Epithelial cell of proximal tubule (primary cell): ENCODE results near the gene SYT9. TPM values are rescaled to one million over a fixed set of nuclear protein-coding genes. Genes with fewer than 3 reads are reported as not detected.
"Not testable (repeated sequence)": the region's sequence is repeated elsewhere in the genome, so short reads cannot be mapped to it uniquely, and the experiment has no call there.

Source experiments
- DNase-seq: peaks from one replicate; pipeline ENCODE4 v3.0.0-alpha.2; 2011; ENCODE audit warnings: low read depth
- H3K4me3 ChIP-seq: 2 replicates; pipeline ENCODE4 v1.5.1; 2011; ENCODE audit warnings: low read depth, mild to moderate bottlenecking, low read length
- total RNA-seq: library from RNA; depleted of rRNA; stranded (reverse); fragments of >200 nt; gene quantifications from 2 replicates; pipeline ENCODE4 v1.2.3, GENCODE V29; 2015
- TF ChIP-seq, protein P1 (sequence below): conservative IDR thresholded peaks from 2 replicates; pipeline ENCODE4 v1.5.1; 2012; ENCODE audit warnings: low read depth, mild to moderate bottlenecking, low read length

SYT9 gene
- total RNA-seq, 1 donor from 2014 or later: 0.46 TPM

DNA sequence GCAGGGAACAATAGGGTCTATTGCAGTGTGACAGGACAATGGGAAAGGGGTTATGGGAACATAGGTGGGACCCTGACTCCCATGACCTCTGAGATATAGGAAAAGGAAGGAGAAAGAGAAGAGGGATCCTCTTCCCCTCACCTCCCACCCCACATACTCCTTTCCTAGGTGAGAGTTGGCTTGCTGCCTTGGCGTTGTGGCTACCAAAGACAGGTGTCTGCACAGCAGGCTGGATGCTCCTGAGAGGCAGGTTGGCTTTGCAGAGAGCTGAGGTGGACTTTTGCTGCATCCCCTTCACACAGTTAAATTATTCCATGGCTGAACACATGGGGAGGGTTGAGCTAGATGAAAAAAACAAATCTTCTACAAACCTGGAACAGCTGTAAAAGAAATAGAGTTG lies 80.7 kb downstream of the SYT9 start:
- DNase-seq: no peak
- H3K4me3 ChIP-seq: no peak overlapping the region
- TF ChIP-seq, protein P1, sequence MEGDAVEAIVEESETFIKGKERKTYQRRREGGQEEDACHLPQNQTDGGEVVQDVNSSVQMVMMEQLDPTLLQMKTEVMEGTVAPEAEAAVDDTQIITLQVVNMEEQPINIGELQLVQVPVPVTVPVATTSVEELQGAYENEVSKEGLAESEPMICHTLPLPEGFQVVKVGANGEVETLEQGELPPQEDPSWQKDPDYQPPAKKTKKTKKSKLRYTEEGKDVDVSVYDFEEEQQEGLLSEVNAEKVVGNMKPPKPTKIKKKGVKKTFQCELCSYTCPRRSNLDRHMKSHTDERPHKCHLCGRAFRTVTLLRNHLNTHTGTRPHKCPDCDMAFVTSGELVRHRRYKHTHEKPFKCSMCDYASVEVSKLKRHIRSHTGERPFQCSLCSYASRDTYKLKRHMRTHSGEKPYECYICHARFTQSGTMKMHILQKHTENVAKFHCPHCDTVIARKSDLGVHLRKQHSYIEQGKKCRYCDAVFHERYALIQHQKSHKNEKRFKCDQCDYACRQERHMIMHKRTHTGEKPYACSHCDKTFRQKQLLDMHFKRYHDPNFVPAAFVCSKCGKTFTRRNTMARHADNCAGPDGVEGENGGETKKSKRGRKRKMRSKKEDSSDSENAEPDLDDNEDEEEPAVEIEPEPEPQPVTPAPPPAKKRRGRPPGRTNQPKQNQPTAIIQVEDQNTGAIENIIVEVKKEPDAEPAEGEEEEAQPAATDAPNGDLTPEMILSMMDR: no peak

DNA sequence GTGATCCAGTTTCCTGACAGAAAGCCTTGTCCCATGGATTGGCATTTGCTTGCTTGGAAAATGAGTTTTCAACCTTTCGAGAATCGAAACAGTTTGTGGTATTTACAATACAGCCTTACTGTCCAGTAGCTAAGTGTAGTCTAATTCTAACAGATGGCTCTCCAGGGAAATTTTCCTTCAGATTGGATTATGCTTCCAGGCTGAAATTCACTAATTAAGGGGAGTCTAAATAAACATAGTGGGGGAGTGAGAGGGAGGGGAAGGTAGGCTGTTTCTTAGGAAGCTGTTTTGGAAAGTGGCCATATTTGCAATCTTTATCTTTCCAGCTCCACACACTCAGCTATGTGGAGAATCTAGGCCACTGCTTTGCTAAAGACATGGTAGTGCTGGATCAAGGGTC lies 81.3 kb downstream of the SYT9 start:
- DNase-seq: no peak
- H3K4me3 ChIP-seq: no peak overlapping the region
- TF ChIP-seq, protein P1: no peak

DNA sequence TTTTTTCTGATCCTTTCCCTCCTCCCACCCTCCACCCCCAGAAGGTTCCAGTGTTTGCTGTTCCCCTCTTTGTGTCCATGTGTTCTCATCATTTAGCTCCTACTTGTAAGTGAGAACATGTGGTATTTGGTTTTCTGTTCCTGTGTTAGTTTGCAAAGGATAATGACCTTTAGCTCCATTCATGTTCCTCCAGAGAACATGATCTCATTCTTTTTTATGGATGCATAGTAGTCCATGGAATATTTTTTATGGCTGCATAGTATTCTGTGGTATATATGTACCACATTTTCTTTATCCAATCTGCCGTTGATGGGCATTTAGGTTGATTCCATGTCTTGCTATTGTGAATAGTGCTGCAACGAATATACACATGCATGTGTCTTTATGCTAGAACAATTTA lies 83.7 kb downstream of the SYT9 start:
- not testable (repeated sequence) for H3K4me3 ChIP-seq, DNase-seq

DNA sequence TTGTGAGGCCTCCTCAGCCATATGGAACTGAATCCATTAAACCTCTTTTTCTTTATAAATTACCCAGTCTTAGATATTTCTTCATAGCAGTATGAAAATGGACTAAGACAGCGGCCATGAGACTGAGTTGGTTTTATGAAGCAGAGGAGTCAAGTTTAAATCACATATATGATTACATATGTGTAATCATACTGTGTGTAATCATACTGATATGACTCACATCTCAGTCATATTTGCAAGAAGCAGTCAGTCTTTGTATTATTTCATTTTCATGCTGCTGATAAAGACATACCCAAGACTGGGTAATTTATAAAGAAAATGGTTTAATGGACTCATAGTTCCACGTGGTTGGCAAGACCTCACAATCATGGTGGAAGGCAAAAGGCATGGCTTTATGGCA lies 89.8 kb downstream of the SYT9 start:
- DNase-seq: no peak
- TF ChIP-seq, protein P1: no peak
- no peak overlapping the region for H3K4me3 ChIP-seq

DNA sequence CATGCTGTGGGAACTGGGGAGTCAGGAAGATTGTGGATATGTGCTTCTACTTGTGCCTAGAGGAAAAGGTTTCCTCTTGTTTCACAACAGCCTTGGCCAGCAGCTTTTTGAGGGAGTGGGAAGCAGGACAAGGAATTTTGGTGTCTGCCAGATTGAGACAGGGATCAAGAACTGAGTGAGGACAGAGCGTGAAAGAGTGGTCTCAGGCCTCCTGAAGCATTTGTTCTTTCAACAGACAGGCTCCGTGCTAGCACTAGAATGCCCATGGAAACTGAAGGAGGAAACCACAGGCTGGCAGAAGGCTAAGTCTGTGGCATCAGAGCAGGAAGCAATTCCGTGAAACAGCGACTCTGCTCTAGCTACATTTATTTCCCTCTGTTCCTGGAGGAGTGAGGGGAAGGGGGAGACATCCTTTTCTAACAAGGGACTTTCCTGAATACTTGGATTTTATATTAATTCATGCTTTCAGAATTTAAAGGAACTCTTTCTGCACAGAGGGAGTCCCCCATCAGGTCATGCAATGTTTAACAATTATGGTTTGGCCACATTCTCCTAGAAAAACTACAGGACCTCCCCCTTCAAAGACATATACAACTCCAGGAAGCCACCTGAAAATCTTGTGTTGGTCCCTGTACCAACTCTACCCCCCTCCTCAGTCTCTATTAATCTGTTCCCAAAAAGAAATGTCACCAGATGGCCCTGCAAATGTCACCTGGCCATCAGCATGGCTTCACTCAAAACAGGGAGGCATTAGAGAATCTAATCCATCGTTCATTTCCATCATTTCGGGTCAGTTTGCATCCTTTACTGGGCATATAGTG lies 96.1 kb downstream of the SYT9 start:
- H3K4me3 ChIP-seq: no peak overlapping the region
- TF ChIP-seq, protein P1: no peak
- DNase-seq: no peak

DNA sequence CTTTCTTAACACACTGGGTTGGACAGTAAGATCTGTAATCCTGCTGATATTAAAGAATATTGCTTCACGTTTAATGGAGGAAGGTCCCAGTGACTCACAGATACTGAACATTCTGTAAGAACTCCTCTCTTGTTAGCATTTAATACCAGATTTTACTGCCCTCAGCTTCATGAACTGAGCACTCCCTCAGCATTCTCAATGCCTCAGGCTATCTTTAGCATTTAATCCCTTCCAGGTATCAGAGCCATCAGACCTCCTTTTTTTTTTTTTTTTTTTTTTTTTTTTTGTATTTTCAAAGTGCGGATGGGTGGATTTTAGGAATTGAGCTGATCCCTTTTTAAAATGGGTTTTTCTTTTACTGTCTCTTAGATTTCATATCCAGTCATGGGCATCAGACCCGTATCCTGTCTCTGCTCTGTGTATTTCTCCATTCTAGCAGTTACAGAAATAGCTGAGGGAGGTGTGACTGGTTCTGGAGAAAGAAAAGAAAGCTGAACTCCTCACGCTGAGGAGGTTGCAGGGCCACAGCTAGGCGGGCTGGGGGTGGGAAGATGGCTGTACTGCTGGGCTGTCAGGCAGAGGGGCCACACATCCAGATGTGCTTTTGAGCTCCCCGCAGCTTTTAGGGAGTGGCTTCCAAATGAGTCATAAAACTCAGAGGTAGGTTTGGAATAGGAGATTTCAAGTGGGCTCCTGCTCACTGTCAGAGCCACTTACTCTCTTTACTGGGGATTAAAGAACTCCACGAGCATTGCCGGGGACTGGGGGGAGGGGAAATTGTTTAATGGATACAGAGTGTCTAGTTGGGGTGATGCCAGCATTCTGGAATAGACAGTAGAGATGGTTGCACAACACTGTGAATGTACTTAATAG lies 97.0 kb downstream of the SYT9 start:
- no peak overlapping the region for H3K4me3 ChIP-seq
- TF ChIP-seq, protein P1: no peak
- no peak for DNase-seq

DNA sequence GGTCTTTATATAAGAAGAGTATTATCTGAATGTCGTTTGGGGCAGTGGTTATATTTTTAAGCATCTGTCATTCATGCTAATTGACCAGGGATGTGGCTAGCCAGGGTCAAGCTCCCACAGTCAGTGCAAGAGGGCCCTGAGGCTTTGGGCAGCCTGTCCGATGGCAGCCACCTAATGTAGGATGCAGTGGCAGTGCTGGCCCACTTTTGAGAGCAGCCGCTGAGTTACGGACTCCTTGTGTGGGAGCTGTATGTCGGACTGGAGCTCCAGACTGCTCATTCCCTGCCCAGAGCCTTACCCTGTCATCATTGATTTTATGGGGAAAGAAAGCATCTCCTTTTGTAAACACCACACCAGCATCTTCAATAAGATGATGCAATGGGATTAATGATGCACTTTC lies 99.5 kb downstream of the SYT9 start:
- no peak for DNase-seq
- H3K4me3 ChIP-seq: no peak overlapping the region
- TF ChIP-seq, protein P1: no peak
